H9 (cell line): ENCODE results near the gene ZBTB12. TPM values are rescaled to one million over a fixed set of nuclear protein-coding genes. Genes with fewer than 3 reads are reported as not detected.
A peak's percentile ranks its signal among the peaks of the same experiment; 100 is the strongest.

ENCODE experiments used
- DNase-seq: peaks from one replicate; pipeline ENCODE4 v3.0.0-alpha.2; 2017
- H2AFZ ChIP-seq: one replicate; pipeline ENCODE4 v1.6.1; 2013; ENCODE audit warnings: mild to moderate bottlenecking, low read length, control low read depth, moderate library complexity
- H2AK5ac ChIP-seq: 2 replicates; pipeline ENCODE4 v1.6.1; 2013; ENCODE audit warnings: low read length, control low read depth, mixed read lengths; ENCODE audit not compliant: insufficient read length
- H2BK120ac ChIP-seq: one replicate; pipeline ENCODE4 v1.6.1; 2013; ENCODE audit warnings: low read depth, mild to moderate bottlenecking, low read length, control low read depth, inconsistent platforms; ENCODE audit not compliant: poor library complexity, severe bottlenecking
- H2BK12ac ChIP-seq: 2 replicates; pipeline ENCODE4 v1.6.1; 2013; ENCODE audit warnings: low read length, control low read depth, mixed read lengths, low read depth; ENCODE audit not compliant: insufficient read length
- H2BK15ac ChIP-seq: 2 replicates; pipeline ENCODE4 v1.6.1; 2013; ENCODE audit warnings: low read depth, low read length, control low read depth
- H2BK20ac ChIP-seq: one replicate; pipeline ENCODE4 v1.6.1; 2013; ENCODE audit warnings: low read depth, mild to moderate bottlenecking, low read length, control low read depth, inconsistent platforms; ENCODE audit not compliant: poor library complexity, severe bottlenecking
- H2BK5ac ChIP-seq: 2 replicates; pipeline ENCODE4 v1.6.1; 2013; ENCODE audit warnings: low read length, control low read depth, mixed read lengths; ENCODE audit not compliant: insufficient read length
- H3K14ac ChIP-seq: 2 replicates; pipeline ENCODE4 v1.6.1; 2013; ENCODE audit warnings: low read length, control low read depth; ENCODE audit not compliant: insufficient read depth
- H3K18ac ChIP-seq: 2 replicates; pipeline ENCODE4 v1.6.1; 2013; ENCODE audit warnings: low read depth, mild to moderate bottlenecking, mixed read lengths, low read length, control low read depth; ENCODE audit not compliant: insufficient read length
- H3K23ac ChIP-seq: 2 replicates; pipeline ENCODE4 v1.6.1; 2013; ENCODE audit warnings: low read length, control low read depth, mixed read lengths, low read depth; ENCODE audit not compliant: insufficient read length
- H3K23me2 ChIP-seq: 2 replicates; pipeline ENCODE4 v1.6.1; 2013; ENCODE audit warnings: low read depth, mild to moderate bottlenecking, mixed read lengths, low read length, control low read depth; ENCODE audit not compliant: insufficient read length, poor library complexity, severe bottlenecking
- H3K27ac ChIP-seq: 2 replicates; pipeline ENCODE4 v1.5.1; 2013; ENCODE audit warnings: low read length, control low read depth, mixed read lengths, low read depth; ENCODE audit not compliant: insufficient read length
- H3K27me3 ChIP-seq: 2 replicates; pipeline ENCODE4 v1.6.1; 2013; ENCODE audit warnings: low read length, control low read depth, inconsistent platforms; ENCODE audit not compliant: insufficient read depth
- H3K4ac ChIP-seq: 2 replicates; pipeline ENCODE4 v1.6.1; 2013; ENCODE audit warnings: low read depth, mild to moderate bottlenecking, control low read depth, inconsistent platforms, low read length, moderate library complexity
- H3K4me1 ChIP-seq: 2 replicates; pipeline ENCODE4 v1.6.1; 2013; ENCODE audit warnings: low read length, control low read depth, inconsistent platforms; ENCODE audit not compliant: insufficient read depth
- H3K4me2 ChIP-seq: 2 replicates; pipeline ENCODE4 v1.6.1; 2013; ENCODE audit warnings: low read length, control low read depth, mixed read lengths; ENCODE audit not compliant: insufficient read length, insufficient read depth
- H3K56ac ChIP-seq: 2 replicates; pipeline ENCODE4 v1.6.1; 2013; ENCODE audit warnings: low read depth, mild to moderate bottlenecking, mixed read lengths, low read length, control low read depth; ENCODE audit not compliant: insufficient read length
- H3K79me1 ChIP-seq: 2 replicates; pipeline ENCODE4 v1.6.1; 2013; ENCODE audit warnings: low read depth, mild to moderate bottlenecking, moderate library complexity, low read length, control low read depth, inconsistent platforms; ENCODE audit not compliant: insufficient read depth, poor library complexity, severe bottlenecking
- H3K79me2 ChIP-seq: 2 replicates; pipeline ENCODE4 v1.6.1; 2013; ENCODE audit warnings: low read length, control low read depth, inconsistent platforms; ENCODE audit not compliant: insufficient read depth
- H3K9ac ChIP-seq: 2 replicates; pipeline ENCODE4 v1.6.1; 2013; ENCODE audit warnings: low read length, control low read depth, mixed read lengths; ENCODE audit not compliant: insufficient read length; ENCODE audit errors: extremely low read depth
- H3K9me3 ChIP-seq: one replicate; pipeline ENCODE4 v1.6.1; 2013; ENCODE audit warnings: low read depth, low read length, inconsistent platforms; ENCODE audit not compliant: control insufficient read depth
- H3T11ph ChIP-seq: one replicate; pipeline ENCODE4 v1.6.1; 2013; ENCODE audit warnings: mild to moderate bottlenecking, low read length, control low read depth, inconsistent platforms
- H4K20me1 ChIP-seq: one replicate; pipeline ENCODE4 v1.6.1; 2013; ENCODE audit not compliant: control insufficient read depth, insufficient read length, insufficient read depth
- H4K5ac ChIP-seq: 2 replicates; pipeline ENCODE4 v1.6.1; 2013; ENCODE audit warnings: low read depth, mild to moderate bottlenecking, mixed read lengths, low read length, control low read depth; ENCODE audit not compliant: insufficient read length
- H4K8ac ChIP-seq: replicated peaks from 2 replicates; pipeline ENCODE4 v1.6.1; 2013; ENCODE audit warnings: low read length, control low read depth, mixed read lengths, low read depth; ENCODE audit not compliant: insufficient read length
- H4K91ac ChIP-seq: 2 replicates; pipeline ENCODE4 v1.6.1; 2013; ENCODE audit warnings: low read depth, mild to moderate bottlenecking, moderate library complexity, mixed read lengths, low read length, control low read depth; ENCODE audit not compliant: insufficient read length
- H3K27ac Mint-ChIP-seq, 3 experiments: 2 replicates in 2 of 3; 3 replicates in 1 of 3; pipeline ENCODE4 v1.8.0; 2020 to 2021; ENCODE audit warnings: mixed read lengths in 3 of 3, mild to moderate bottlenecking in 1 of 3, moderate library complexity in 1 of 3
- H3K27me3 Mint-ChIP-seq: 2 replicates; pipeline ENCODE4 v1.8.0; 2021; ENCODE audit warnings: low read depth, mild to moderate bottlenecking, moderate library complexity, mixed read lengths
- H3K36me3 Mint-ChIP-seq, 3 experiments: 2 replicates in 2 of 3; 3 replicates in 1 of 3; pipeline ENCODE4 v1.8.0; 2020 to 2021; ENCODE audit warnings: low read depth in 3 of 3, mixed read lengths in 3 of 3; ENCODE audit not compliant: insufficient read depth in 1 of 3
- H3K4me1 Mint-ChIP-seq, 2 experiments: 2 replicates each; pipeline ENCODE4 v1.8.0; 2020; ENCODE audit warnings: mixed read lengths in 2 of 2
- H3K4me3 Mint-ChIP-seq, 2 experiments: 2 replicates in 1 of 2; 3 replicates in 1 of 2; pipeline ENCODE4 v1.8.0; 2020 to 2021; ENCODE audit warnings: mild to moderate bottlenecking in 2 of 2, mixed read lengths in 2 of 2, moderate library complexity in 1 of 2
- H3K9me3 Mint-ChIP-seq, 2 experiments: 2 replicates in 1 of 2; 3 replicates in 1 of 2; pipeline ENCODE4 v1.8.0; 2020; ENCODE audit warnings: mild to moderate bottlenecking in 2 of 2, mixed read lengths in 2 of 2, moderate library complexity in 1 of 2
- CTCF ChIP-seq: fragments of 200-600 bp; sonication (generic); conservative IDR thresholded peaks from 3 replicates; pipeline ENCODE4 v1.8.0; 2021; ENCODE audit warnings: antibody characterized with exemption, mild to moderate bottlenecking
- WGBS: extraction: QIAGEN DNeasy Blood & Tissue Kit; methylation state at CpG from one replicate; pipeline ENCODE4 v1.1.7; 2013; ENCODE audit warnings: missing lambda C conversion rate, low lambda C conversion rate, mixed read lengths; ENCODE audit not compliant: insufficient read length; ENCODE audit errors: extremely low coverage; 5-methylcytosine and 5-hydroxymethylcytosine counted together
- total RNA-seq: library from RNA; stranded (reverse); gene quantifications from 2 replicates; pipeline ENCODE4 v1.2.1, GENCODE V29; 2021

Gene ZBTB12
- total RNA-seq, 1 experiment from 2014 or later = 31.0 TPM

- H3K27ac Mint-ChIP-seq = peak overlapping the region in 2 of 3 experiments; percentile 56 to 67; a peak in 4 of 7 replicates
- no peak overlapping the region for H3K4ac ChIP-seq
- H3K27me3 Mint-ChIP-seq = no peaks in the 10 kb centered on the region
- no peaks in the 10 kb centered on the region for H3K9me3 ChIP-seq
- no peak overlapping the region for H3K4me3 Mint-ChIP-seq
- H3K9me3 Mint-ChIP-seq = no peaks in the 10 kb centered on the region
- H3T11ph ChIP-seq = no peak overlapping the region
- H2BK15ac ChIP-seq = no peak overlapping the region
- no peak overlapping the region for H2BK120ac ChIP-seq
- H3K23me2 ChIP-seq = no peaks in the 10 kb centered on the region
- no peak overlapping the region for H2BK12ac ChIP-seq
- no peak overlapping the region for H2BK20ac ChIP-seq
- peaks cover 3% of the 10 kb centered on the region; the same call in 1 of the 2 replicates for H3K4me1 ChIP-seq
- no peak overlapping the region for H3K14ac ChIP-seq
- H2BK5ac ChIP-seq = no peak overlapping the region
- no peak overlapping the region for H2AFZ ChIP-seq
- WGBS = no CpG with 5 or more reads among the region's 16 CpGs
- H3K4me2 ChIP-seq = no peak overlapping the region
- no peaks in the 10 kb centered on the region for H3K79me1 ChIP-seq
- H3K27me3 ChIP-seq = no peaks in the 10 kb centered on the region
- H3K4me1 Mint-ChIP-seq = peaks cover 10 to 29% of the 10 kb centered on the region in 2 experiments
- peak; percentile 45 for TF ChIP-seq CTCF
- no peak overlapping the region for H3K18ac ChIP-seq
- H4K20me1 ChIP-seq = no peaks in the 10 kb centered on the region
- H3K27ac ChIP-seq = no peak overlapping the region
- no peak overlapping the region for H4K91ac ChIP-seq
- H3K56ac ChIP-seq = no peak overlapping the region
- H3K9ac ChIP-seq = no peak overlapping the region
- H4K8ac ChIP-seq = no peak overlapping the region
- no peaks in the 10 kb centered on the region for H3K36me3 Mint-ChIP-seq
- peak; percentile 64 for DNase-seq
- no peak overlapping the region for H4K5ac ChIP-seq
- H3K79me2 ChIP-seq = no peaks in the 10 kb centered on the region
- H2AK5ac ChIP-seq = no peak overlapping the region
- no peak overlapping the region for H3K23ac ChIP-seq
These were observed 31.4 kb downstream of the ZBTB12 start for GRCh38 chr6:31870385-31870921.
